HEK293 (cell line): Measurements from ENCODE around the gene PDLIM7.

ENCODE experiments used
- ATF2 ChIP-seq: fragments of 450-650 bp; formaldehyde crosslinking; IDR thresholded peaks from 2 replicates; pipeline ENCODE4 v1.5.1; 2016; ENCODE audit warnings: missing biosample characterization, missing genetic modification characterization, low read depth
- CTCF ChIP-seq: fragments of 450-650 bp; formaldehyde crosslinking; IDR thresholded peaks from 2 replicates; pipeline ENCODE4 v1.5.1; 2016; ENCODE audit warnings: missing biosample characterization, missing genetic modification characterization
- PRDM1 ChIP-seq: fragments of 450-650 bp; formaldehyde crosslinking; IDR thresholded peaks from 2 replicates; pipeline ENCODE4; 2016; ENCODE audit warnings: missing biosample characterization, missing genetic modification characterization
- REST ChIP-seq: fragments of 450-650 bp; formaldehyde crosslinking; IDR thresholded peaks from 2 replicates; pipeline ENCODE4 v1.5.1; 2016; ENCODE audit warnings: missing biosample characterization, missing genetic modification characterization
- SP3 ChIP-seq: fragments of 450-650 bp; formaldehyde crosslinking; IDR thresholded peaks from 2 replicates; pipeline ENCODE4 v1.5.1; 2016; ENCODE audit warnings: missing biosample characterization, missing genetic modification characterization
- TCF7L2 ChIP-seq: IDR thresholded peaks from 2 replicates; pipeline ENCODE4 v1.6.1; 2011; ENCODE audit warnings: low read depth, mild to moderate bottlenecking, inconsistent platforms, low read length, moderate library complexity, borderline replicate concordance
- ZFP69B ChIP-seq: fragments of 450-650 bp; formaldehyde crosslinking; IDR thresholded peaks from 2 replicates; pipeline ENCODE4 v1.5.1; 2016; ENCODE audit warnings: missing biosample characterization, missing genetic modification characterization
- ZNF148 ChIP-seq: fragments of 450-650 bp; formaldehyde crosslinking; IDR thresholded peaks from 2 replicates; pipeline ENCODE4 v1.5.0; 2017; ENCODE audit warnings: missing biosample characterization, missing genetic modification characterization, borderline replicate concordance
- ZNF157 ChIP-seq: fragments of 450-650 bp; formaldehyde crosslinking; IDR thresholded peaks from 2 replicates; pipeline ENCODE4 v1.5.1; 2016; ENCODE audit warnings: missing biosample characterization, missing genetic modification characterization
- ZNF239 ChIP-seq: fragments of 450-650 bp; formaldehyde crosslinking; IDR thresholded peaks from 2 replicates; pipeline ENCODE4 v1.5.1; 2016; ENCODE audit warnings: missing biosample characterization, missing genetic modification characterization
- ZNF549 ChIP-seq: fragments of 450-650 bp; IDR thresholded peaks from 2 replicates; pipeline ENCODE4 v1.5.1; 2018; ENCODE audit warnings: missing biosample characterization, missing genetic modification characterization, mild to moderate bottlenecking, inconsistent platforms, moderate library complexity
- ZNF555 ChIP-seq: fragments of 450-650 bp; formaldehyde crosslinking; conservative IDR thresholded peaks from 2 replicates; pipeline ENCODE4 v1.5.1; 2017; ENCODE audit warnings: missing biosample characterization, mild to moderate bottlenecking, missing genetic modification characterization, inconsistent platforms
- ZNF792 ChIP-seq: fragments of 450-650 bp; formaldehyde crosslinking; IDR thresholded peaks from 2 replicates; pipeline ENCODE4 v1.5.1; 2016; ENCODE audit warnings: missing biosample characterization, missing genetic modification characterization

- peak; percentile 52; the same call in 1 of the 2 replicates for TF ChIP-seq CTCF (tag by site-specific recombination)
- TF ChIP-seq PRDM1 (tag by site-specific recombination): no peak
- no peak for TF ChIP-seq ATF2 (tag by site-specific recombination)
- no peak for TF ChIP-seq SP3 (tag by site-specific recombination)
- TF ChIP-seq ZNF792: no peak
- TF ChIP-seq ZNF549 (tag by site-specific recombination): no peak
- TF ChIP-seq ZNF555 (tag by site-specific recombination): no peak
- no peak for TF ChIP-seq ZNF157 (tag by site-specific recombination)
- no peak for TF ChIP-seq ZNF148 (tag by site-specific recombination)
- no peak for TF ChIP-seq TCF7L2
- TF ChIP-seq ZNF239: no peak
- TF ChIP-seq REST (tag by site-specific recombination): no peak
- no peak for TF ChIP-seq ZFP69B (tag by site-specific recombination)
Observed at GRCh38 chr5:177487975-177488374, 9.4 kb downstream of the PDLIM7 start.
